HG03558 (cell line): ENCODE results near the gene TXNRD1.

Experiments used
- ATAC-seq: cut with Tn5 transposase; IDR thresholded peaks from one replicate; pipeline ENCODE4 v1.9.1; 2021; ENCODE audit warnings: moderate number of reproducible peaks; ENCODE audit not compliant: unreplicated experiment; ENCODE audit errors: extremely low read depth

Gene TXNRD1

DNA sequence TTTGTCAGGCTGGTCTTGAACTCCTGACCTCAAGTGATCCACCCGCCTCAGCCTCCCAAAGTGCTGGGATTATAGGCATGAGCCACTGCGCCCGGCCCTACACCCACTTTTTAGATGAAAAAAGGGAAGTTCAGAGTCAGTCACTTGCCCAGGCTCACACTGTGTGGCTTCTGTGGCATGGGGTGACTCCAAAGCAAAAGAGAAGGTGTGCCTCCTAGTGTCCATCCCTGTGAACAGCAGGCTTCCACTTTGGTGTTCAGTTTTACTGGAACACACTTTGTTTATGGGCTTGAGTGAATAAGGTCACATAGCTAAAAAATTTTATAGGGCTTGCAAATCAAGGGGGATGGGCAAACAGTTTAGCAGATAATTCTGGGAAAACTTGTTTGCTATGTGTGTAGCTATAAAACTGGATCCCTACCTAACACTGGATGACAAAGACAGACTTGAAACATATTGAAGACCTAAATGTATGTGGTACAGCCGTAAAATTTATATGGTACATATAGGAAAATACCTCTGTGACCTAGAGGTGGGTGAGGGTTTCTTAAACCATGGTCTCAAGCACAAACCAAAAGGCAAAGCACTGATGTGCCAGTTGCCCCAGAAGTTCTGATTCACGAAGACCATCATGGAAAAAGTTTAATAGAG is 142.9 kb downstream of the TXNRD1 start:
- ATAC-seq: no peak

DNA sequence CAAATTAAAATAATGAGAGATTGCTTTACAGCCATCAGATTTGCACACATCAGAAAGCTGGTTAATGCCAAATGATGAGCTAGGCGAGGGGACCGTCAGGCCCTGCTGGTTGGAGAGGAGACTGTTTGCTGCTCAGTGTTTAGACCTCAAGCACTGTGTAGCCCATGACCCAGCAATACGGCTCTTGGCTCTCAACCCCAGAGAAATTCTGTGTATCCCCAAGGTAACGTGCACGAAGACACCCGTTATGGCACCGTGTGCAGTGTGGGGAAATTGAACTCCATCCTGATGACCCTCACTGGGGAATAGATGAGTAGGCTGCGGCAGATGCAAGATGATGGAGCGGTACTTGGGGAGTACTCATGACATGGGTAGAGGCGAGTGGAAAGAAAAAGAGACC is 143.6 kb downstream of the TXNRD1 start:
- no peak for ATAC-seq

DNA sequence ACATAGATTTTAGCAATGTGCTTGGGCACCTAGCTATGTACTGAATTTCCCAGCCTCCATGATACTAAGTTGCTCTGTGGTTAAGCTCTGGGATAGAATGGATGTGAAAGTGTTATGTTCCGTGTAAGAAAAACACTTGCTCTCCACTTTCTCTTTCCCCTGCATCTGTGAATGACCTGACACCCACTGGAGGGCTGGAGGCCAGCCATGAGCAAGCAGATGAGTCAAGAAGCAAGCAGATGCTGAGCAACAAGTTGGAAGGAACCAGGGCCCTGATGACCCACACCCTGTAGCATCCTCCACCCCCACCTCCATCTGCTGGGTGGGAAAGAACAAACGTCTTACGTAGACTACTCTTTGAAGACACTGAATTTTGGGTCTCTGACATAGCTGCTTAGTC is 144.6 kb downstream of the TXNRD1 start:
- ATAC-seq: no peak

GRCh38 chr12:104360983-104361707 is 145.6 kb downstream of the TXNRD1 start:
- ATAC-seq: no peak

DNA sequence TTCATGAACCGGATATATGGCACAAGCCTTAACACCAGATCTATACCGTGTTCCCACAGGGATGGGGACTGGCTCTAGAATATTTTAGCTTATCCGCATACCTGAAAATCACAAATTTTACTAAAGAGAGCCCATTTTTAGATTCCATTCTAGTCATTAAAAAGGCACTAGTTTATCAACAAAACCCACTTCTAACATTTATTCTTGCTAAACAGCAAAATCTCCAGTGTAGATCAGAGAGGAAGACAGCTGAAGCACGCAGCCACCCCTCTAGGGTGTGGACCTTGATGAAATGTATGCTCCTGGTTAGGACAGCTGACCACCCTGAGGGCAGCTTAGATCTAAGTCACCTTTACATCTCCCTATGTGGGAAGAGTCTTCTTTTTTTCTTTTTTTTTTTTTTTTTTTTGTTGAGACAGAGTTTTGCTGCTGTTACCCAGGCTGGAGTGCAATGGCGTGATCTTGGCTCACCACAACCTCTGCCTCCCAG is 150.4 kb downstream of the TXNRD1 start:
- no peak for ATAC-seq

- no peak for ATAC-seq
Observed at GRCh38 chr12:104369708-104370107, 154.1 kb downstream of the TXNRD1 start.

DNA sequence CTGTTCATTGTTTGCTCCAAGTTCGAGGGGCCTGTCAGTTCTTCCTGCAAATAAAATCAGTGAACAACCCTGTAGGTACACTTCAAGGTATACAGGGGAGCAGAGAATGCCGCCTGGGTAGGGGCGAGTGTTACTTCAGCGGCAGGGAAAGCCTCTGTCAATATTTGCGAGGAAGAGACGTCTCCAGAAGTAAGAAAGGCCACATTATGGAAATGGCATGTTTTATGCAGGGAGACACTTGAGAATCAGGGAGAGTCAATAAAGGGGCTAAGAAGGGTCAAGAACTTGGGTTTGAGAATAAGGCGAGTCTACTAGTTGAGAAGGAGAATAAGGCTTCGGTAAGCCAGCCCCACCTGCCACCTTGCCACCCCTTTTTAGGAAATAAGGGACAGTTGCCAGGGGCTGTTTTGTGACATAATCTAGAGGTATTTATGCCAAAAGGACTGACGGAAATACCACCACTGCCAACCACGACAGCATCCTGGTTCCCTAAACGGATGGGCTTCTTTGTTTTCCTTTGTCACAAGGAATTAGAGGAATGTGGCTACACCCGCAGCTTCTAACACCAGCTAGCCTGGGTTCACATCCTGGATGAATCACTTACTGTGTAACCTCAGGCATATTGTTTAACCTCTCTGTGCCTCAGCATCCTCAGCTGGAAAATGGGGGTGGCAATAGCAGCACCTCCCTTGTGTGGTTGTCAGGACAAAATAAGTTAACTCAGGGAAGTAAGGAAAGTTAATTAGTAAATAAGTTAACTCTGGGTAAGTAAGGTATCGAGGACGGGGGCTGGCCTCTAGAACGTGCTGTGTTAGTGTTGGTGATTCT is 155.7 kb downstream of the TXNRD1 start:
- ATAC-seq: no peak

GRCh38 chr12:104372061-104372720 is 156.6 kb downstream of the TXNRD1 start:
- ATAC-seq: no peak

DNA sequence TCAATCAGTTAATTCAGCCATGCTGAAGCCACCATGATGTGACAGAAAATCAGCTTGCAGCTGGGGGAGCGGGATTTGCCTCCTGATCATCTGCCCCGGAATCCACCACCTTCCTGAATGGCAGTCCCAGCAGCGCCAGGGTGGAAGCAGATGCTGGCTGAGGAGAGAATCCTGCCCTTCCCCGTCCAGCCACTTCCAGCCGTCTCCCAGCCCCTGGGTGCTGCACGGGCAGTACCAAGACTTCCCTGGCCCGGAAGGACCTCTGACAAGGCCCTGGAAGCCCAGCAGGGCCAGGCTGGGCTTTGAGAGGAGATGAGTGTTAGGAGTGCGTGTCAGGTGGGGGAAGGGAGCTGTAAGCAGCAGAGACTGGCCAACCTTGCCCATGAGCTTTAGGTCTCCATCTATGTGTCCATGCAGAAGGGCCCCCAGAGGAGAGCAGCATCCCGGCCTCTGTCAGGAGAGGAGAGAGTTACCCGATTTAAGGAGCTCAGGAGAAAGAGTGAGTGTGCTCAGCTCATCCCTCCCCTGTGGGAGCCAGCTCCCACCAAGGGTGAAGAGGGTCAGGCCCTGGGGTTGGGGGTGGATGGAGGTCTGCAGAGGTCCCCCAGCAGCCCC is 157.2 kb downstream of the TXNRD1 start:
- ATAC-seq: no peak

GRCh38 chr12:104374071-104374470 is 158.5 kb downstream of the TXNRD1 start:
- ATAC-seq: no peak

DNA sequence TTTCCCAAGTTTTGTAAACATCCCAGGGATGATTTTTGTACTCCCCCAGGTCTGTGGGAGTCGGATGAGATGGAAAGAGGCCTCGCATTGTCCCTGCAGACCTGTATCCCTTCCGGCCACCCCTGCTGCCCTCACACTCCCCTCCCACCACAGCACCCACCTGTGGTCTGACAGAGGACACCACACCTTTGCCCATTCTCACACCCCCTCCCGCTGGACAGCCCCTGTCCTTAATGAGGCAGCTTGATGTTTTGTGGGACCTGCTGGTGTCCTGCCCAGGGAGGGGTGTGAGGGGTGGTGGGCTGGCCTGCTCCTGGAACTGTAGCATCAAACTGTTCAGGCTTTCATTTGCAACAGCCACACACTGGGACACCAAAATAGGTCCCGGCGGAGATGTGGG is 159.2 kb downstream of the TXNRD1 start:
- no peak for ATAC-seq

DNA sequence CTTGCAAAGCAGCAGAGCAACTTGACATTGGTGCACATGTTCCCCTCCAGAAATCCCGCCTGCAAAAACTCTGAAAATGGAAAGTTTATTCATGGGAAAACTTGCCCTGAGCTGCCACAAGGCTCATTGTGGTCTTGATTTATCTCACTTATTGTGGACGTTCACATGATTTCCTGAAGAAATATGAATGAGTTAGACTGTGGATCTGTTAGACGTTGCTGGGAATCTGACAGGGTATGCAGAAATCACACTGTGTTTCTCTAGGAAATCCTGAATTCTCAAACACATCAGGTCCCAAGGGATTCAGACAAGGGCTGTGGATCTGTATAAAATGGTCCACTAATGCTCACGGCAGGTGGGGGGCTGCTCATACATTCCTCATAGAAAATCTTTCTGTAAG is 160.2 kb downstream of the TXNRD1 start:
- ATAC-seq: no peak

- ATAC-seq: no peak
Observed at GRCh38 chr12:104376650-104377513, 161.3 kb downstream of the TXNRD1 start.

DNA sequence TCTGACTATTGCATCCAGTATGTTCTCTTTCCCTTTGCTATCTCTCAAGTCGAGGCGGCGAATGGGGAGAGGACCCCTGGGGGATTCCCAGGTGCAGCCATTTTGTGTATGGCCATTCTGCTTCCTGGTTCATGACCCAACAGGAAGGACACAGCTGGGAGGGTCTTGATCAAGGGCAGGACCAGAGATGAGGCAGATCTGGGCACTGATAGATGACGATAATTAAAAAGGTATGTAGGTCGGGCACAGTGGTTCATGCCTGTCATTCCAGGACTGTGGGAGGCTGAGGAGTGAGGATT is 161.9 kb downstream of the TXNRD1 start:
- no peak for ATAC-seq

DNA sequence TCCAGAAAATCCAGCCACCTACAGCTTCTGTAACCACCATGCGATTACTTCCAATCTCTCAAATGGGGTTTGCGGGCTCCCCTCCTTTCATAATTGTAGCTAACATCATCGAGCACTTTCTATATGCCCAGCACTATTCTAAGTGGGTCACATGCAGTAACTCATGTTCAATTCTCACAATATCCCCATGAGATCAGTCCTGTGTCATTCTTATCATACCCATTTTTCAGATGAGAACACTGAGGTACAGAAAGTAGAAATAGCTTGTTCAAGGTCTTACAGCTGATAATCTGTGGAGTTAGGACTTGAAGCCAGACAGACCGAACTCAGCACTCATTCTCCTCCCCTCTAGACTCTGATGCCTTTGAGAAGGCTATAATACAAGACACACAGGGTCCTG is 162.8 kb downstream of the TXNRD1 start:
- ATAC-seq: no peak

- no peak for ATAC-seq
Observed at GRCh38 chr12:104381341-104381730, 165.8 kb downstream of the TXNRD1 start.

DNA sequence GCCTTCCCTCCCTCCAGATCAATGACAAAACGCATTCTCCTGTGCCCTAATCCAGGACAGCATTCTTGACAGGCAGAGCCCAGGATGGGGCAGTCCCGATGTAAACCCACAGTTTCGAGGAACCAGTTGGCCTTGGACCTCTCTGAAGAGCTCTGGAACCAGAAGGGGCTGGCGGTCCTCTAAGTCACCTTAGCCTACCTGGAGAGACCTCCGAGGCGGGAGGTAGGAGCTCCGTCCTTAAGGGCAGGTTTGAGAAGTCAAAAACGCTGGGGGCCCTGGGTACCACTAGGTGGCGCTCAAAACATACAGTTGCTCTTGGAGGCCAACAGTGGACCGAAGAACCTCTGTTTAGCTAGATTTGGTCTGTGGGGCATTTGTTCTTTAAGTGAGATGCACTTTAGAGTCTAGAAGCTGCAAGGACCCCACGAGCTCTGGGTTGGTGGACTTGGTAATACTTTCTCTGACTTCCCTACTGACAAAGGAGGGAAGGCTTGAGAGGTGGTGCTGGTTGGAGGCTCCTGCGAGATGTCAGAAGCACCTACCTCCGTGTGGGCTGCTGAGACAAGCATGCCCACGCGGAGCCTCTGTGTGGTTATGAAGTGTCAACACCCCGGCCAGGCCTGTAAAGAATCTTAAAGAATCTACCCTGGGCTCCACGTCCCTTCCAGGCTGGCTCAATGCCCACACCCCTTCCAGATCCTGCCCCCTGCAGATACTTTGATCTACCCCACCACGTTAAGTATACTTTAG is 166.3 kb downstream of the TXNRD1 start:
- ATAC-seq: no peak

DNA sequence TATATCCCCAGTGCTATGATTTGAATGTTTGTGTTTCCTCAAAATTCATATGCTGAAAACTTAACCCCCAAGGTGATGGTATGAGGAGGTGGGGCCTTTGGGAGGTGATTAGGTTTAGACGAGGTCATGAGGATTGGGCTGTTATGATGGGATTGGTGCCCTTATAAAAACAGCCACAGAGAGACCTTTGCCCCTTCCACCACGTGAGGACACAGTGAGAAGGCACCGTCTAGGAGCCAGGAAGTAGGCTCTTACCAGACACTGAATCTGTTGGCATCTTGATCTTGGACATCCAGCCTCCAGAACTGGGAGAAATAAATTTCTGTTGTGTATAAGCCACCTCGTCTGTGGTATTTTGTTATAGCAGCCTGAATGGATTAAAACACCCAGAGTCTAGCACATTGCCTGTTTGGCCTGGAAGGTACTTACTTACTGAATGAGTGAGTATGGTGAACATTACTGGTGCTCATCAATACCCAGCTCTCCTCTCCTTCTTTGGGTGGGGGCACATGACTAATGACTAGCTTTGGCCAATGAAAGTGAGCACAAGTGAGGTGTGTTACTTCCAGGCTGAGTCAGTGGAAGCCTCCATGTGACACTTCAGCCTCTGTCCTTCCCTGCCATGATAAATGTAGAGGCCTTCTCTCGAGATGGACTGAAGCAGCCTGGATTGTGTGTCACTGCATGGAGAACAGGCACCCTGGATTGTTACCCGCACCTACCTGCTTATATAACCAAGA is 168.7 kb downstream of the TXNRD1 start:
- ATAC-seq: no peak
